Inferior parietal cortex (tissue), 1 donor: ENCODE results near the gene SPOCK1.

Source experiments
- DNase-seq: peaks from one replicate; pipeline ENCODE4 v3.0.0-alpha.2; 2016; ENCODE audit errors: extremely low spot score

The SPOCK1 gene

DNA sequence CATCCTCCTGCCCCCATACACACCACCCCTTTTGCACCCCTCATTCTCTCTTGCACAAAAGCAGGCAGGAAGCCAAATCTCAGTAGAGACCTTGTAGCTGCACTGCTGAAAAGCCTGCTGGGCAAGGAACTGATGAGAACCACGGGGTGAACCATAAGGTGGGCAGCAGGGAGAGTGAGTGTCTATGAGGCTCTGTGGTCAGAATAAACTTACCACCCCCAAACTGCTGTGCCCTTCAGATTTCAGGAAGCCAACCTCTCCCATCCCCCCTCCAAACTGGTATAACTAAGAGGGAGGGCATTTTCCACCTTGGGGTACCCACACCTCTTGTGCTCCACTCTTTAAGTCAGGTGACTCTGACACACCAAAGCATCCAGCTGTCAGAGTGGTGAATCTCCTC is 471.4 kb downstream of the SPOCK1 start:
- DNase-seq, result no peak

- no peak for DNase-seq
Observed at GRCh38 chr5:137026296-137026695, 472.8 kb downstream of the SPOCK1 start.

DNA sequence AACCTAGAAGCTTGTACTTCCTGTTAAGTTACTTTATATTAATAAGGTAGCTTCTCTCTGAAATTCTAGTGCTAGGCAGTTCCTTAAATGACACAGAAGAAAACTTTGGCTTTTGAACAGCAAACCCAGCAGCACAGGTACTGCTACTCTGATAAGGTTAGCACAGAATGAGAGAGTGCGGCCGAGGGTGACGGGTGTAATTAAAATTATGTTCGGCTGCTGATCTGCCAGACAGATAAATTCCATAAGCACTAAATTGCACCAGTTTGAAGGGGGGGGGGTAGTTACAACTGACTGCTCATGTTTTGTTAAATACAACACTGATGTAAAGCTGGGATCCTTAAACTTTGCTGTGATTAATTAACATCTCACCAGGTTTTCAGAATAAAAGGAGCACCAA is 475.1 kb downstream of the SPOCK1 start:
- DNase-seq, result no peak

- DNase-seq, result no peak
Observed at GRCh38 chr5:137023371-137023770, 475.8 kb downstream of the SPOCK1 start.

DNA sequence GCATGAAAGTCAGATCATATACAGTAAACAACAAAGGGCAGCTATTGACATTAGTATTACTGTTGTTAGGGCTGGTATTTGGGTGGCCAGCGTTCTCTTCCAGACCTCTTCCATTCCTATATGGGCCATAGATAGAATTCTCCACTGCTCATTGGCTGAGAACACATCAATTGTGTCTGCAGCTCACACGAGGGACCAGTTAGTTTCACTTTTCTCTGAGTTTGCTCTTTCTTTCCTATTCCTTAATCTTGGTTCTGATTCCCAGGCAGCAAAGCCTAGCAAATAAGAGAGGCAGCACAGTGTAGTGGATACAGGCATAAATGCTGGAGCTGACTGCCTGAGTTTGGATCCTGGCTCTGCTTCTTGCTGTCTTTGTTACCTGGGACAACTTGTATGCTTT is 476.4 kb downstream of the SPOCK1 start:
- DNase-seq, result no peak

DNA sequence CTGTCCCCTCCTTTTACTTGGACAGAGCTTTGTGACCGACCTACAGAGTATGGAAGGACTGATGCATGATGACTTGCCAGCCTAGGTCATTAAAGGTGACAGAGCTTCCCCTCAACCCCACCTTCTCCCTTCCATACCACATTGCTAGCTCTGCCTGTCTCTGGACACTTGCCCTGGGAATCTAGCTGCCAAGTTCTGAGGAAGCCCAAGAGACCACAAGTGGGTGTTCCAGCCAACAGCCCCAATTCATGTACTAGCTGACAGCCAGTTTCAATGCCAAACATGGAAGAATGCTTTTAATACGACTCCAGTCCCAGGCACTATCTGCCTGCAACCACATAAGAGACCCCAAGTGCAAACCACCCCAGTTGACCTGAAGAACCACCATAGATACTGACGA is 477.1 kb downstream of the SPOCK1 start:
- DNase-seq, result no peak

DNA sequence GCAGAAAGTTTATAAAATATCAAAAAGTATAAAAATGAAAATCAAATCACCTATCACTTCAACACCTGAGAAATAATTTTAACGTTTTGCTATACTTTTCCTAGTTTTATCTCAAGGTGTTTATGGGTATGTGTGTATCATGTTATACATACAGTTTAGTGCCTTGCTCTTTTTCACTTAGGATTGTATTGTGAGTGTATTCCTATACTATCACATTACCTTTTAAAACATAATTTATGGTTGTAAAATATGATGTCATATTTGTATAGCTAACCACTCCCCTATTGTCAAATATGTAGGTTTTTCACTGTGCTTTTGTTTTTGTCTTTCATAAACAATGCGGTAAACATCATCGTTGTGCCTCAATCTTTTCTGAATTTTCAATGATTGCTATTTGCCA is 479.9 kb downstream of the SPOCK1 start:
- DNase-seq, result no peak

DNA sequence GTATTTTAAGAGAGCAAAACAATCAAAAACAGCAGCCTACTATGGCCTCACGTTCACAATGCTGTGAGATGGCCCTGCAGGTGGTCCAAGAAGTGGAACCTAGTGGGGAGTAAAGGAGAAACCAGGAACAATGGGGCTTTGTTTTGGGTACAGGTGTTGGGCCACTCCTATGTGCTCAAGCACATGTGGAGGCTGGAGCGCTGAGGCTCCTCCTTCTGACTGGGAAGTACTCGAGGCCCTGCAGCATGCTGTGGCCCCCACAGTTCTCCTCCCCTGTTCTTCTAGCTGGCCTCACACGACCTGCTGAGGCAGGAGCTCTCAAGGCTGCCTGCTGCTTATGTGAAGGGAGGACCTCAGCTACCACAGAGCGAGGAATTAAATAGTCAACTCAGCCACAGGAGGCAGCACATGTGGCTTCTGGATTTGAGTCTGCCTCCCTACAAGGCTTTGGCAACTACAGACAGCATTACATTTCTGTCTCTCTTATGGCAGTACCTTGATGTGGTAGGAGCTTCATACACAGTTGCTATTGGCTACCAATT is 482.3 kb downstream of the SPOCK1 start:
- no peak for DNase-seq

DNA sequence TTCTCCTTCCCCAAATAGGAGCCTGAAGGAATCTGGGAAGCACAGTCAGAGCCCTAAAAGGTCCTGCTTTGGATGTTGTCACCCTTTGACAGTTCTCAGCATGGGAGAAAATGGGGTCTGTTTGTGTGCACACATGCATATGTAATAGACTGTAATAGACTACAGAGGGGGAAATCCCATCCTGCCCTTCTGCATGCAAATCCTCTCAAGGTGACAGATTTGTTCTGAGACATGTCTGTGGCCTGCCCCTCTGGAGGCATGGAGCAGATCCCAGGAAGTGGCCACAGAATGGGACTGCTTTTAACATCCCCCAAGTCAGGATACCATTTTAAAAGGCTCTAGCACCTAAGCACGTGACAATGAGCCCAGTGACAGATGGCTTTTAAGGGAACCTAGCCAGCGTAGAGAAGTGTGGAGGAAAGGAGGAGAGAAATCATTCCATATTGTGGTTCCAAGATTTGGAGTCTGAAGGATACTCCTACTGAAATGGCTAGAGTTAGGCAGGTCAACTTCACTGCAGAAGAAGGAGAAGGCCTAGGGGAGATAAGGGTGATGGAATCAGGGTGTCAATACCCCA is 483.5 kb downstream of the SPOCK1 start:
- DNase-seq, result no peak

DNA sequence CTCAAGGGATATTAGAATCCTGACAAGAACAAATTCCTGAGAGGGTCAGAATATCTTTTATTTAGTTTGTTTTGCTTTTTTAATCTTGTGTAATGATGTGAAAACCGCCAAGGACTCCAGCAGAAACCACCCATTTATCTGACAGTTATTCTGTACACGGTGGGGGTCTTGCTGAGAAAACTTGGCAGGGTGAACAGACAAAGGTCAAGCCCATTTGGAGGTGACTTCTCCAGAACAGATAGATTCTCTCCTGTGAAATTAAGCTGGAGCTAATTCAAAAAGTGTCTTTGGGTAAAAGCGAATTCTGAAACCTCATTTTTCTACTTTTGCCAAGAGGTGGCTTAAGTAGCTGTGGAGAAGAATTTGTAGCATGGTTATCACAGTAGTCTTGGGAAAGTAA is 484.4 kb downstream of the SPOCK1 start:
- no peak for DNase-seq

GRCh38 chr5:137010226-137010625 is 488.9 kb downstream of the SPOCK1 start:
- DNase-seq, result no peak

DNA sequence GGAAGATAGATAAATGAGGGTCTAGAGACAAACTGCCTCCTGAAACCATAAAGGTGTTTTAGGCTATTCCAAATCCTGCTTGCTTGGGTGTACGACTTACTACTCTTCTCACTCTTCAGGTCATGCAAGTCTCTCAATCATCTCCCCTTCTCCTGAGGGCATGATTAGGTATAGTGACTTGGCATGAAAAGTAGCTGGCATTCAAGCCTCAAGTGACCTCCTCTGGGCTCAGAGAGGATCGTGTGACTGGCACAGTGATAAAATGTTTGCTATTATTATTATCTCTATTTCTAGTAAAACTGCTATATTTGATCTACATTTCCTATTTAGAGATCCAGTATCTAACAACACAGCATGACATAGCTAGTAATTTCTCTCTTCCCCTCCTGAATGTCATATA is 494.8 kb downstream of the SPOCK1 start:
- no peak for DNase-seq

DNA sequence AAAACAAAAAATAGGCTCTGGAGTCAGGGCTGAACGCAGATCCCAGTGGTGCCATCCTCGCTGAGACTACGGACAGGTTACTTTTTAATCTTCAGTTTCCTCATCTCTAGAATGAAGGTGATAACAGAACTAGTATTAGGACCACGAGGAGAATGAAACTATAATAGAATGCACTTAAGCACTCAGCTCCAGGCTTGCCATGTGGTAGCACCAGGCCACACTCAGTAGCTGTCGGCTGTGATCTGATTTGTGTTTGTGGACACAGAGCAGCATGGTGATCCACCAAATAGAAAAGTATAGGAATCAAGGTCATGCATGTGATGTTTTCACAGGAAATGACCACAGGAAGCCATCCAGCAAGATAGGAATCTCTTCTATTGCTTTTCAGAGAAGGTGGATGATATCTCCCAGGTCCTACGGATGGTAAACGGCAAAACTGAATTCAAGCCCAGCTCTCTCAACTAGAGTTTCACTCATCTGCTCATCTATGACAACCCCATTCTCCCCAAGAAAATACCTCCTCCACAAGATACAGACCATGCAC is 498.0 kb downstream of the SPOCK1 start:
- no peak for DNase-seq

DNA sequence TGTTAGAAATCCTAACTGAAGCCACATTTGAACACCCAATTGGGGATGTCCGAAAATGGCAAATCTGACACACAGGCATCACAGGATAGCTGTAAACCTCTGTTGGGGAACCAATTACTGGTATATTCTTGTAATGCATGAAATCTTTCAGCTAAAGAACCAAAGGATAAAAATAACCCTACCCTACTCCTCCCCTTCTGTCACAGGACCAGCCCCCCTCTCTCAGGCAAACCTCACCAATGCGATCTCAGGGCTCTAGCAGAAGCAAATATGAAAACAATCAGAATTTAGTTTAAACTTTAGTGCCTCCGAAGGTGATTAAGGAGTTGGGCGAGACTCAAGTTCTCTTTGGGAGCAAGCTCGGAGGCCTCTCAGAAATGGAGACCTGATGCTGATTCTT is 499.3 kb downstream of the SPOCK1 start:
- no peak for DNase-seq

GRCh38 chr5:136998854-136999357 is 500.2 kb downstream of the SPOCK1 start:
- no peak for DNase-seq

DNA sequence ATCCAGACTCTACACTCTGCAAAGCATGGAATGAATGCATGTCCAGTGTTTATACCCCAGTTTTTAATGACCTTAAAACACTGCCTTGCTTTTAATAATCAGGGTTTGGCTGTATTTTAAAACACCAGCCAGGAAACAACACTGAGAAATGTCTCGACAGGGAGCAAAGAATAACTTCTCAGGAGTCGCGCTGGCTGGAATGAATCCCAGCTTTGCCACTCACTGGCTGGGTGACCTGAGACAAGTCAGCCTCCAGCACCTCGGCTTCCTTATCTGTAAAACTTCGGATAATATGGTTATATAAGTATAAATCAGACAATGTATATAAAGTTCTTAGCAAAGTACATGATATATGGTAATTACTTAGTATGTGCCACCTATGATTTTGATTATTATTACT is 505.0 kb downstream of the SPOCK1 start:
- DNase-seq, result no peak

- DNase-seq, result no peak
Observed at GRCh38 chr5:136992796-136993489, 506.2 kb downstream of the SPOCK1 start.

DNA sequence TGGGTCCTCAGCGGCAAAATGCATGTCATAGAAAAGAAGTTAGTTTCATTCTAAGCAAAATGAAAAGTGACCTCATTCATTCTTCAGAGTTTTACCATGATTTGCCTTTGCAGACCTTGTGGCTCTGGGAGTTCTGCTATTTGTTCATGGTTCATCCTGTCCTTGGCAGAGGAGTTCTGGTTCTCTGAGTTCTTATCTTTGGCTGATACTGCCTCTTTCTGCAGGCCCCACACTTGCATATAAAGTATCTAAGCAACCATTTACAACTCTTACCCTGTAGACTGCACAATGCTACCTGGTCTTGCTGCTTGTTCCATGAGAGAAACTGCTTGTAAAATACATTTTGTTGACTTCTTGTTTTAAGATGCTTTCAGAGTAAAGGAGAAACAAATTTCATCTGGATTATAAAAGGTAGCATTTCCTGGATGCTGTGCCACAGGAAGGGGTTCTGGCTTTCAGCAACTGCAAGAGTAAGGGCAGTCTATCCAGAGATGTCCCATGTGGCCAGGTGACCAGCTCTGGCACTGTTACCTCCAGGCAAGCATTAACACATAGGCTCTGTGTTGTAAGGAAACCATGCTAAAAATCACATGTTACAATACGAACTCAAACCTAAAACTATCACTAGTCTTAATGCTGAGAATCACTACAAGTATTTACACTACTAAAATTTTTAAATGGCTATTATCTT is 513.2 kb downstream of the SPOCK1 start:
- DNase-seq, result no peak

- no peak for DNase-seq
Observed at GRCh38 chr5:136984772-136985446, 514.2 kb downstream of the SPOCK1 start.

DNA sequence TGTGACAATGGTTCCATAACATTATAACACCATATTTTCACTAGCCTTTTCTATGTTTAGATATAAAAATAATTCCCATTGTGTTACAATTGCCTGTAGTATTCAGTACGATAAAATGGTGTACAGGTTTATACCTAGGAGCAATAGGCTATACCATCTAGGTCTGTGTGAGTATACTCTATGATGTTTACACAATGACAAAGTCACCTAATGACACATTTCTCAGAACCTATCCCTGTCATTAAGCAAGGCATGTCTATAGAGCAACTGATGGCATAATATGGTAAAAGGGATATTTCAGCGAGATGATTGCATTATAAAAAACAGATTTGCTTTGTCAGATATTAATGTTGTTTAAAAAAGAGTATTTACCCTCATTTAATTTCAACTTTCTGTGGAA is 517.2 kb downstream of the SPOCK1 start:
- DNase-seq, result no peak

GRCh38 chr5:136979131-136979530 is 520.0 kb downstream of the SPOCK1 start:
- DNase-seq, result no peak

GRCh38 chr5:136963504-136963903 is 535.6 kb downstream of the SPOCK1 start:
- no peak for DNase-seq
